Omental fat pad (tissue), 4 donors: ENCODE measurements around the gene SCML2. TPM values are rescaled to one million over a fixed set of nuclear protein-coding genes. Genes with fewer than 3 reads are reported as not detected.
"Not testable (repeated sequence)": the region's sequence is repeated elsewhere in the genome, so short reads cannot be mapped to it uniquely, and the experiment has no call there.

ENCODE experiments used
- ATAC-seq: fragments of 150-250 bp; one replicate; pipeline ENCODE4 v1.9.1; 2016; ENCODE audit warnings: mild to moderate bottlenecking, moderate library complexity; ENCODE audit not compliant: low FRiP score
- DNase-seq: peaks from one replicate; pipeline ENCODE4 v3.0.0-alpha.2; 2019; ENCODE audit warnings: low spot score
- CTCF ChIP-seq, 3 donors: fragments of 450-650 bp; IDR thresholded peaks; one replicate each; pipeline ENCODE4 v1.5.1; 2016 to 2017; ENCODE audit warnings: antibody characterized with exemption in 3 of 3, mild to moderate bottlenecking in 3 of 3, moderate library complexity in 2 of 3
- total RNA-seq, 4 donors: library from RNA; depleted of rRNA; stranded (reverse); fragments of >200 nt; gene quantifications; one replicate each; pipeline ENCODE4 v1.1.0, GENCODE V29; 2016

SCML2 gene
- 1 to 10 TPM; 1.3 to 2.2 (median 1.8) TPM for total RNA-seq

GRCh38 chrX:18354369-18355223 lies at the start of gene SCML2:
Gene SCML2 (minus strand): TSS chrX:18354688. CDS start chrX:18334071, 20,617 bp downstream.
- no peak for TF ChIP-seq CTCF (IDR thresholded peaks at IDR 0.05)
- ATAC-seq (peak; percentile 57), DNase-seq (no peak)

- no peak for TF ChIP-seq CTCF (IDR thresholded peaks at IDR 0.05)
- no peak for ATAC-seq
- no peak for DNase-seq
Measured at GRCh38 chrX:18401848-18402213, 47.3 kb upstream of the SCML2 start.

GRCh38 chrX:18394477-18394876 lies 40.0 kb upstream of the SCML2 start:
- DNase-seq = no peak
- no peak for TF ChIP-seq CTCF (IDR thresholded peaks at IDR 0.05)
- no peak for ATAC-seq

- ATAC-seq = no peak
- no peak for TF ChIP-seq CTCF (IDR thresholded peaks at IDR 0.05)
- DNase-seq = peak; percentile 97
Measured at GRCh38 chrX:18390941-18391538, 36.6 kb upstream of the SCML2 start.

- no peak for DNase-seq
- TF ChIP-seq CTCF (IDR thresholded peaks at IDR 0.05) = no peak
- ATAC-seq = no peak
Measured at GRCh38 chrX:18389966-18390365, 35.5 kb upstream of the SCML2 start.

- no peak for TF ChIP-seq CTCF (IDR thresholded peaks at IDR 0.05)
- no peak for DNase-seq
- no peak for ATAC-seq
Measured at GRCh38 chrX:18377796-18378195, 23.3 kb upstream of the SCML2 start.

- not testable (repeated sequence) for DNase-seq, ATAC-seq
Measured at GRCh38 chrX:18375131-18375805, 20.8 kb upstream of the SCML2 start.

- not testable (repeated sequence) for DNase-seq, ATAC-seq
Measured at GRCh38 chrX:18369096-18369495, 14.6 kb upstream of the SCML2 start.
